GM12872 (cell line): Measurements from ENCODE around the gene TRIAP1.

Source experiments
- CTCF ChIP-seq: IDR thresholded peaks from 3 replicates; pipeline ENCODE4 v1.5.1; 2011; ENCODE audit warnings: low read depth, mild to moderate bottlenecking, low read length, moderate library complexity; ENCODE audit not compliant: insufficient read depth

TRIAP1 gene

GRCh38 chr12:120467439-120467838 lies 21.3 kb upstream of the TRIAP1 start:
- TF ChIP-seq CTCF, result no peak

DNA sequence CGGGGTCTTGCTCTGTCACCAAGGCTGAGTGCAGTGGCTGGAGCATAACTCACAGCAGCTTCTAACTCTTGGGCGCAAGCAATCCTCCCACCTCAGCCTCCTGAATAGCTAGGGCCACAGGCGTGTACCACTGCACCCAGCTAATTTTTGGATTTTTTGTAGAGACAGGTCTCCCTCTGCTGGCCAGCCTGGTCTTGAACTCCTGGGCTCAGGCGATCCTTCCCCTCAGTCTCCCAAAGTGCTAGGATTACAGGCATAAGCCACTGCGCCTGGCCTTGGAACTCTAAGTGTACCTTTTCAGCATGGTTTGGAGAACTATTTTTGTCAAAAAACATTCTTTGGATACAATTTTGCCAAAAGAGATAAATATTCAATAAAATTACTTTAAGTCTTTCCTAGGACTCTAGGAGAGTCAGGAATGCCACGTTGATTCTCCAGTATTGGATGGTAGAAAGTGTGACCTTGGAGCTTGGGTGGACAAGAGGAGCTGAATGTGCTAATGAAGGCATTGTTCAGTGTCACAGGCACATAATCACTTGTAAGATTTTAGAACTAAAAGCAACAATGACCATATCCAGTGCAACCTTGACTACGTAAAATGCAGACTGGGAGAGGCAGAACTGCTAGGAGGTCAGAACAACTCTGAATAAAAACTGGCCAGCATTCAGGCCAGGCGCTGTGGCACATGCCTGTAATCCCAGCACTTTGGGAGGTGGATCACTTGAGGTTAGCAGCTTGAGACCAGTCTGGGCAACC lies 20.6 kb upstream of the TRIAP1 start:
- TF ChIP-seq CTCF, result peak; percentile 68

DNA sequence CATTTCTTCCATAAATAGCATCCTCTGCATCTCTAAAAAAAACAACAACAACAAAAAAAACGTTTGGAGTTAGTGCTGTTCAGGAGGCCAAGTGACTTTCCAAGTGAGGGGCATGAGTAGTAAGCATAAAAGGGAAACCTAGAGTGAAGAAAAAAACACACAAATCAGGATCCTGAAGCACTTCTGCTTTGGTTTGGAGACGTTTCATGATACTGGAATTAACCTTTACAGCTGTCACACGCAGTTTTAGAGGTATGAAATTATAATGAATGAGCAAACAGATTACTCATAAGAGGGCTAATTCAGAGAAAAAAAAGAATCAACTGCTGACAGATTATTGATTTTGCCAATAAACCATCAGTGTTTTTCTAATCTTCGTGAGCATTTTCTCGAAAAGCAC lies 19.6 kb upstream of the TRIAP1 start:
- no peak for TF ChIP-seq CTCF

- no peak for TF ChIP-seq CTCF
Observed at GRCh38 chr12:120463712-120464111, 17.5 kb upstream of the TRIAP1 start.

DNA sequence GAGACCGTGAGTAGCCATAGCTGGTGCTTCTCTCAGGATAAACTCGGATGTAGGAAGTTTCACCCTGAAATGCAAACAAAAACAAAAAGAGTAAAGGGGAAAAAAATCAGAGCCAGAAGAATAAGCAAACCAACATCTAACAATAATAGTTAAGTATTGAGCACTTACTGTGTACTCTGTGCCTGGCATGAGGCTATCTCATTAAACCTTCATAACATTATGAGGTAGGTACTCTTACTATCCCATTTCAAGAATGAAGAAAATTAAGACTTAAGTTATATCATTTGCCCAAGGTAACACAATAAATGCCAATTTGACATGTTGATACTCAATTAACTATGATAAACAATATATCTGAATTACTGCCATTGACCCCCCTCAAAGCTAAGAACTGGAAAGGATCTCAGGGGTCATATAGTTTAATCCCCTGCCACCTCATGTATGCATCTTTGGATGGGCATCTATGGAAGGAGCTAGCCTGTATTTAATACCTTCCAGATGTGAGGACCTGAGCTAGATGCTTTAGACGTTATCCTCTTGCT lies 16.0 kb upstream of the TRIAP1 start:
- no peak for TF ChIP-seq CTCF

DNA sequence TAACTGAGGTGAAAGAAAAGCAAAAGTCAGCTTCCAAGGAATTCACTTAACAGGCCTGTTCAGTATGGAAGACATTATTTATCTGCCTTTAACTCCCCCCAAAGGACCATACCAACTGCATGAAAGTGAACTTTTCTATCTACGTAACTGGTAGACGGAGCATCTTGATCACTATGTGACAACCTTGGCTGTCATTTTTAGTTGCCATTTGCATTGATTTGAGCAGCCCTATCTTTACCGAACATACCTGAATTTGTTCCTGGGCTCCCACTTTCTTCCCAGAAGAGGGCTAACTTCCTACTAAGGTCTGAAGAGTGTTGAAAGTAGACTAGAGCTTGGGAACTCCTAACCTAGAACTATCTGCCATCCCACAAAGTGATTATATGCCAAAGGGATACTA lies 14.0 kb upstream of the TRIAP1 start:
- TF ChIP-seq CTCF, result no peak

DNA sequence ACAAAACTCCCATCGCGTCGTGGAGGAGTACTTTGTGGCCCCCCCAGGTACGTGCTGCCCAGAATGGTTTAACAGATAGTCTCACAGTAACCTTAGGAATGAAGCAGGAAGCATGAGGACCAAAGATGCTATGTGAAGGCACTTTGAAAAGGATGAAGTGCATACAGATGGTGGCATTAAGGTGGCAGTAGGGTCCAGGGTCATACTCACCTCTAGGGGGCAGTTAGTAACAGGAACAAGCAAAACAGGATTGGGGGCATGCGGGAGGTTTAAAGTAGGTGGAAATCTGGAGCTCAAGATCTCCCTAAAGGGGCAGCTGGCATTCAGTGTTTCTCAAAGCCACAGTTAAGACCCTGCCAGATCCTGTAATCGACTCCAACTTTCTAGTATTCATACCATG lies 10.9 kb upstream of the TRIAP1 start:
- peak; percentile 58 for TF ChIP-seq CTCF
